ENCODE results near the gene PHF19.

The PHF19 gene

DNA sequence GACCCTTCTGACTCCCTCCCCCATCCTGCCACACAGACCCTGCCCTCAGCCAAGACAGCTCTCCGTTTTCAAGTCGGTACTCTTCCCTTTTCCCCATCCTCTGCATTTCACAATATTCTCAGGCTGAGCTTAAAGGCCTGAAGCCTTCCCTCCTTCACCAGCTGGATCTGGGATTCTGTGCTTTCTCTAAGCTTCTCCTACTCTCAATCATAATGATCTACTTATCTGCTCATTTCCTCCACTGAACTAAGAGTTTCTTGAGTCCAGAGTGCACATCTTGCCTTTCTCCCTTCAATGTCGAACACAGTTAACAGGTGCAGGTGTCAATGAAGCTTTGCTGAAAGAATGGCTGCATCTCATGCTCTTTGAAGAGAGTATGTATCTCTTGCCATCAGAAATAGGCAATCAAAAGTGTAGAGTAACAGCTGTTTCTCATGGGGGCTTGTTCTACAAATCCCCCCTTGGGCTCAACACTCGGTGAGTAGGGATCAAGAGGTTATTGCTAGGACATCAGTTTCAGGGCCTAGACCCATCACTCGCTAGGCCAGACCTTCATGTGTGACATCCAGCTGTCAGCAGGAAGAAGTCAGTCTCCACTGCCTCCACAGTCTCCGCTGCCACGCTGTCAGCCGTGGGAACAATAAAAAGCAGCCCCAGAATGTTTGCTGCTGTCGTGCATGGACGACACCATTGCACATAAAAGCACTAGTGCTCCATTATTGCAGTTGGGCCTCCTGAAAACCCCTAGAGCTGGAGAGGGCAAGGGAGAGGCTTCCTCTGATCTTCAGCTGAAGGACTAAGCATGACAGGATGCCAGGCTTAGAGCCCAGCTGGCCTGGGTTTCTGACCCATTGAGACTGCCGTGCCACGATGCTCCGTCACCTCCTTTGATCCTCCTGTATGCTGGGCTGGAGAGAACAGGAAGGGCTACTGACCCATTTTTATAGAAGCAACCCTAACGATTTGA, 25.9 kb upstream of the PHF19 start:
- no peak overlapping the region for H3K9ac ChIP-seq
- no peaks in the 10 kb centered on the region for H3K27me3 ChIP-seq
- peak overlapping the region; percentile 53; the same call in 1 of the 2 replicates for H3K27ac ChIP-seq
- no peaks in the 10 kb centered on the region for H3K36me3 ChIP-seq
- no peaks in the 10 kb centered on the region for H4K20me1 ChIP-seq
- H3K9me3 ChIP-seq, result no peaks in the 10 kb centered on the region
- H3K4me2 ChIP-seq, result peak overlapping the region; percentile 70
- H3K4me3 ChIP-seq, result no peak overlapping the region
- TF ChIP-seq Cebpa-rat (IDR thresholded peaks at IDR 0.05), result 0 out of 2 replicates have a peak, but pooled peaks have one; percentile 9
- peaks cover 88% of the 10 kb centered on the region for H3K4me1 ChIP-seq

DNA sequence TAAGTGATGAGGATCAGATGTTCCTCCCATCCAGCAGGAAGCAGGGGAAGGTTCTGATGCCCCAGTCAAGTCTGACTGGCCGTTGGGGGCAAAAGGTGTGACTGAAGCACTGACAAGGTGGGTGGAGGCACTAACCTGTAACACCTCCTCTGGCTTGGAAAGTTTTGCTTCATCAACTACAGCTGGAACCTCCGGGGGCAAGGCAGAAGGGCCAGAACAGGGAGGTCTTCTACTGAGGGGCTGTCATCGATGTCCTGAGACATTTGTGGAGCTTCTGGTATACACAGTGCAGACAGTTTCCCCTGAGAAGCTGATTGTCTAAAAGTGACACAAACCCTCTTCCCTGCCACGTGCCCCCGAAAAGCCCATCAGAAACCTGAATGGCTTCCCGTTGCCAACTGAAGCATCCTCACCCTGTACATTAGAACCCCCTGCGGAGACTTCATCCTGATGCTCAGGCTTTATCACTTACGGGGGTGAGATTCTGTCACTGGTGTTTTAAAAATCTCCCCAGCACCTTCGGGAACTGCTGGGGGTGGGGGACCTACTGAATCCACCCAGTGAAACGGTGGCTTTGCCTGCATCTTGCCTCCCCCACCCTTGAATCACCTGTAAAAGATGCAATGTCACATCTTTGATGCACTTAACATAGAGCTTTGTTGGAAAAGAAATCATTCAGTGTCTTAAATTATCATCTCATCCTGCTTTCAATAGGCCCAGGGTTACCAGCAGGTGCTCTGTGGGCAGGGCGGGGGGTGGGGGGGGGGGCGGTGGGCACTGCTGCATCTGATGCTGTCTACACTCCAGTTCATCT, 25.0 kb upstream of the PHF19 start:
- H3K9me3 ChIP-seq, result no peaks in the 10 kb centered on the region
- H3K4me1 ChIP-seq, result peaks cover 97% of the 10 kb centered on the region
- H3K4me2 ChIP-seq, result peak overlapping the region; percentile 70
- TF ChIP-seq Cebpa-rat (IDR thresholded peaks at IDR 0.05), result no peak
- H3K27ac ChIP-seq, result peak overlapping the region; percentile 14; the same call in 1 of the 2 replicates
- H3K36me3 ChIP-seq, result no peaks in the 10 kb centered on the region
- no peaks in the 10 kb centered on the region for H3K27me3 ChIP-seq
- no peak overlapping the region for H3K9ac ChIP-seq
- no peaks in the 10 kb centered on the region for H4K20me1 ChIP-seq
- no peak overlapping the region for H3K4me3 ChIP-seq

DNA sequence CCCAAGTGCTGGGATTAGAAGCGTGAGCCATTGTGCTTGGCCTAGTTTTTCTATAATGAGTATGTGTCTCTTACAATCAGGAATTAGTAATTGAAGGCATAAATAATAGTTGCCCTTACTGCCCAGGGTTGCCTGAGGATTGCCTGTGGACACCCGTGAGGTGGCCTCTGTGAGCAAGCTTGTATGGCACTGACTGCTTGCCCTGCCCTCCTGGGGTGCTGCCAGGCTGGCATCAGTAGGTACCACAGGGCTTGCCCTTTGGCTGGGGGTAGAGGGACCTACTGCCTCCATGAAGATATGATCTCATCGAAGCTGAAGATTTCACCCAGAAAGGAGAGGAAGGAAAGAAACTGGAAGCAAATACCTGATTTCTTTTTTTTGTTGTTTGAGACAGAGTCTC, 23.8 kb upstream of the PHF19 start:
- Histone ChIP-seq H4K20me1 (no peaks in the 10 kb centered on the region), H3K9me3 (no peaks in the 10 kb centered on the region), H3K4me3 (no peak overlapping the region), H3K36me3 (no peaks in the 10 kb centered on the region), H3K27ac (0 out of 2 replicates have a peak overlapping the region, but pooled peaks have one; percentile 14), H3K9ac (no peak overlapping the region), H3K4me1 (peaks cover 100% of the 10 kb centered on the region), H3K27me3 (no peaks in the 10 kb centered on the region), H3K4me2 (peak overlapping the region; percentile 70)
- TF ChIP-seq Cebpa-rat (IDR thresholded peaks at IDR 0.05), result no peak

DNA sequence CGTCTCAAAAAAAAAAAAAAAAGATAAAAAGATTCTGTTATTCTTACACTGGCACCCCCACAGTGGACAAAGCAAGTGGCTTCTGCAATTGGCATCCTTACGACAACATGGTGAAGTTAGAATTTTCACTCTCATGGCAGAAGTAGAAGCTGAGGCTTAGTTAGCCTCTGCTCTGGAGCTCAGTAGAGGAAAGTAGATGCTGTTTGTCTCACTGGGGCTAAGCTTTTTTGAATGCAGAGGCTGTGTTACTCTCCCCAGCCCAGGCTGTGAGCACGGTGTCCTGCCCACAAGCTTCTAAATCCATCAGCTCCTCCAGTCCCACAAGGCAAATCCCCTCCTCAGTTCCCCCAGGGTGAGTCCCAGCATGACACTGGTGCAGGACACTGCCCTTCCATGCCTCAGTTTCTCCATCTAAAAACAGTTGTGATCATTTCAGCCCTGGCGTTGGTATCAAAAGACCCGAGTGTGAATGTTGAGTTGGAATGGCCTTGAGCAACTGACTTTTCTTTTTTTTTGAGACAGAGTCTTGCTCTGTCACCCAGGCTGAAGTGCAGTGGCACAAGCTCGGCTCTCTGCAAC, 22.6 kb upstream of the PHF19 start:
- Histone ChIP-seq H3K27me3 (no peaks in the 10 kb centered on the region), H3K4me1 (peaks cover 100% of the 10 kb centered on the region), H4K20me1 (no peaks in the 10 kb centered on the region), H3K27ac (peak overlapping the region; percentile 3; the same call in 1 of the 2 replicates), H3K9ac (no peak overlapping the region), H3K4me2 (peak overlapping the region; percentile 12), H3K36me3 (no peaks in the 10 kb centered on the region), H3K4me3 (no peak overlapping the region), H3K9me3 (no peaks in the 10 kb centered on the region)
- TF ChIP-seq Cebpa-rat (IDR thresholded peaks at IDR 0.05), result no peak

DNA sequence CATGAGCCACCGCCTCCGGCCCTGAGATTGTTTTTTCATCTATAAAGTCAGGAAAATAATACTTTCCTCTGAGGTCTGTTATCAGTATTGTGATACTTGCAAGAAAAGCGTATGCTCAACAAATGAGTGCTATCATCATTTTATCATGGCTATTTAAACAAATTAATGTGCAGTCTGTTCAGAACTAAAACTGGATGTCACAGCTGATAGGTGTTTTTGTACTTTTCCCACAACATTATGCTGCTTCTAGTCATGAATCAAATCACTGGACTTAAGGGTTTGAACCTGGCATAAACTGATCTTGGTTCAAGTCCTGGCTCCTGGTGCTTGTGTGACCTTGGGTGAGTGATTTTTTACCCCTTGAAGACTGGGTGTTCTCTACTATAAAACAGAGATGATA, 21.4 kb upstream of the PHF19 start:
- TF ChIP-seq Cebpa-rat (IDR thresholded peaks at IDR 0.05), result no peak
- Histone ChIP-seq H3K27ac (peak overlapping the region; percentile 93), H3K9ac (peak overlapping the region; percentile 45; the same call in 1 of the 2 replicates), H3K4me1 (peaks cover 100% of the 10 kb centered on the region), H4K20me1 (no peaks in the 10 kb centered on the region), H3K4me2 (peak overlapping the region; percentile 77), H3K9me3 (no peaks in the 10 kb centered on the region), H3K4me3 (no peak overlapping the region), H3K27me3 (no peaks in the 10 kb centered on the region), H3K36me3 (no peaks in the 10 kb centered on the region)

DNA sequence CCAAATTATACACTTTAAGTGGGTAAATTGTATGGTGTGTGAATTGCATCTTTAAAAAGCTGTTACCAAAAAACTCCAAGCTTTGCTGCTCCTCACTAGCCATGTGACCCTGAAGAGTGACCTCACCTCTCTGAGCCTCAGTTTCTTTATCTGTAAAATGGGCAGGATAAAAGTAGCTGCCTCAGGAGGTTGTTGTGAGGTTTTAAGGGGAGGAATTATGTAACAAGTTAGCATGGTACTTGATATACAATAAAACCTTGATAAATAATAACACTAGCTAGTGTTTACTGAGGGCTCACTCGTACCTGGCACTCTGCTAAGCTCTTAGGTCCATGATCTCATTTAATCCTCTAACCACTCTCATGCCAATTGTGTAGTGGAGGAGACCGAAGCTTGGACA, 19.0 kb upstream of the PHF19 start:
- peaks cover 100% of the 10 kb centered on the region for H3K4me1 ChIP-seq

DNA sequence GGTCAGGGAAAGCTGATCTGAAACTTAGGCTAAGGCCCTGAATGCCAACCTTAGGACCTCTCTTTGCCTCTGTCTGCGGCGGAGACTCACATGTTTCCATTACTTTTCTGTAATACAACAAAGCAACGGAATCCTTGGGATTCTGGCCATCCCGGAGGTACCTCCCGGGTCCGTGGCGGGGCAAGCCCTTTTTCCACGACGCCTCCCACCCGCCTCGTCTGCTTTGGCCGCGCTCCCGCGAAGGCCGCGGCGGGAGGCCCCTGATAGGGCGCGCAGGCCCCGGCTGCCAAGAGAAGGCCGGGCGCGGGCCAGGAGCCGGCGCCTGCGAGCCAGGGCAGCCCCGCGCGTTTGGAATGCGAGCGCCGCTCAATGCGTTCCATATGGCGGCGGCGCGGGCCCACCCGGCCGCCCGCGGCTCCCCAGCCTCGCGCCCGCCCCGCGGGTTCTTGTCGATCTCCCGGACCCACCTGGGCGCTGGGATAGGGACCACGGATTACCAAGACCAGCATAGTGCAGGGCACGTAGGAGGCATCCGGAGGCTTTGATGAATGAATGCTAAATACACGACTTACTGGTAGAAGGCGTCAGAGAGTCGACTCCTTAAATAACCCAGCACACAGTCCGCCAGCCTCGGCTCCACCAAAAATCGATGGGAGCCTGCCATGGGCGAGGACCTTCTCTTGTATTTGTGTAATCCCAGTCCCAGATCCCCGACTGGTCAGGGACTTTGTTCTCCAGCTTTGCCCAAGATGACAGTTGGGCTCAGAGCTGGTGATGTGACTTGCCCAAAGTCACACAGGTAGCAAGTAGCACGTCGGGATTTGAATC, 17.5 kb upstream of the PHF19 start:
- Histone ChIP-seq H3K4me1 (peaks cover 100% of the 10 kb centered on the region), H4K20me1 (no peaks in the 10 kb centered on the region), H3K9me3 (no peaks in the 10 kb centered on the region), H3K27me3 (no peaks in the 10 kb centered on the region), H3K36me3 (no peaks in the 10 kb centered on the region), H3K27ac (peak overlapping the region; percentile 93), H3K9ac (peak overlapping the region; percentile 43; the same call in 1 of the 2 replicates), H3K4me2 (peak overlapping the region; percentile 89), H3K4me3 (no peak overlapping the region)
- no peak for TF ChIP-seq Cebpa-rat (IDR thresholded peaks at IDR 0.05)

More for the DNA sequence above, 19.0 kb upstream of the PHF19 start:
- H3K9ac ChIP-seq, result no peak overlapping the region; the same call in 1 of the 2 replicates
- peak overlapping the region; percentile 93 for H3K27ac ChIP-seq
- H3K4me2 ChIP-seq, result peak overlapping the region; percentile 77; the same call in 1 of the 2 replicates
- no peaks in the 10 kb centered on the region for H3K9me3 ChIP-seq
- H3K4me3 ChIP-seq, result no peak overlapping the region
- no peaks in the 10 kb centered on the region for H4K20me1 ChIP-seq
- H3K27me3 ChIP-seq, result no peaks in the 10 kb centered on the region
- TF ChIP-seq Cebpa-rat (IDR thresholded peaks at IDR 0.05), result no peak
- no peaks in the 10 kb centered on the region for H3K36me3 ChIP-seq

DNA sequence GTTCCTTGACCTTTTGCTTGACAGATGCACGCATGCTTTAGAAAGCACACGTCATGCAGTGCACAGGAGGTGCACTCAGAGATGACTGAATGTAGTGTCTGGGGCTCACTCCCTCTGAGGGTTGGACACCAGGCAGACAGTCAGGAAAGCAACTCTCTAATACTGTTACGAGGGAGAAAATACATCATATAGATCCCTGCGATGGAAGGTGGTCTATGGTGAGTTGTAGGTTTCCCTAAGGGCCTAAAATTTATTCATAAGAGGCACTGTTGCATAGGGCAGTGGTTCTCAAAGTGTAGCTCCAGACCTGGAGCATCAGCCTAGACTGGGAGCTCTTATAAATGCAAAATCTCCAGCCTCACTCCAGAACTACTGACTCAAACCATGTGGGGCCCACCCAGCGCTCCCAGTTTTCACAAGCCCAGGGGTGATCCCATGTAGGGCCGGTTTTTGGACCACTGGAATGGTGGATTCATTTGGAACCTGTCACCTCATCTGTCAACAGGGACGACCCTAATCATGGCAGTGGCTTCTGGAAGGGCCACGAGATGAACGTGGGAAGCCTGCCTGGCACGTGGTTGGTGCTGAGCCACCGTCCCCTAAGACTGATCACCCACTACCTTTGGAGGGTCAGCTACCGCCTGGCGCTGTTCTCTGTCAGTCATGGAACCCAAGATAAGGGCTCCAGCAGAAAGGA, 16.8 kb upstream of the PHF19 start:
- no peaks in the 10 kb centered on the region for H3K9me3 ChIP-seq
- H3K4me2 ChIP-seq, result peak overlapping the region; percentile 89
- H3K27ac ChIP-seq, result peak overlapping the region; percentile 93
- no peaks in the 10 kb centered on the region for H4K20me1 ChIP-seq
- H3K36me3 ChIP-seq, result no peaks in the 10 kb centered on the region
- peak overlapping the region; percentile 43; the same call in 1 of the 2 replicates for H3K9ac ChIP-seq
- no peak for TF ChIP-seq Cebpa-rat (IDR thresholded peaks at IDR 0.05)
- H3K4me3 ChIP-seq, result no peak overlapping the region
- peaks cover 100% of the 10 kb centered on the region for H3K4me1 ChIP-seq
- no peaks in the 10 kb centered on the region for H3K27me3 ChIP-seq
